H1 (cell line): Measurements from ENCODE around the gene KSR2. TPM values are rescaled to one million over a fixed set of nuclear protein-coding genes. Genes with fewer than 3 reads are reported as not detected.

Experiments
- CTCF ChIA-PET: fragments of 300-600 bp; sonication (Branson Sonifier 250); formaldehyde crosslinking; loops from one replicate; lab custom pipeline; 2021; ENCODE audit not compliant: partially characterized antibody; lab: Charles Lee
- POLR2A ChIA-PET: fragments of 300-600 bp; sonication (Branson Sonifier 250); formaldehyde crosslinking; loops from one replicate; lab custom pipeline; 2021; ENCODE audit warnings: inconsistent platforms; ENCODE audit not compliant: partially characterized antibody; lab: Charles Lee
- DNase-seq, 2 experiments: peaks; one replicate each; pipeline versions ENCODE4 v3.0.0 to v3.0.0-alpha.2; 2010 to 2022; ENCODE audit warnings: low spot score in 2 of 2, low read depth in 1 of 2, mixed read lengths in 1 of 2
- FAIRE-seq: peaks from 2 replicates; lab custom pipeline; 2011; peaks lifted over from hg19 to GRCh38; lab: Jason Lieb, UNC
- H2AFZ ChIP-seq: 2 replicates; pipeline ENCODE4 v1.8.1; 2012; ENCODE audit warnings: low read length, inconsistent platforms
- H2AK5ac ChIP-seq: 2 replicates; pipeline ENCODE4 v1.6.1; 2013; ENCODE audit warnings: low read depth, low read length
- H2BK120ac ChIP-seq: replicated peaks from 2 replicates; pipeline ENCODE3; 2013; ENCODE audit warnings: low read depth, low read length, inconsistent platforms
- H2BK12ac ChIP-seq: 2 replicates; pipeline ENCODE4 v1.6.1; 2013; ENCODE audit warnings: low read depth, low read length
- H2BK15ac ChIP-seq: 2 replicates; pipeline ENCODE4 v1.6.1; 2013; ENCODE audit warnings: low read length
- H2BK20ac ChIP-seq: 2 replicates; pipeline ENCODE4 v1.6.1; 2013; ENCODE audit warnings: low read length
- H2BK5ac ChIP-seq: 2 replicates; pipeline ENCODE4 v1.6.1; 2013; ENCODE audit warnings: low read depth, low read length
- H3K14ac ChIP-seq: 2 replicates; pipeline ENCODE4 v1.6.1; 2013; ENCODE audit warnings: inconsistent platforms; ENCODE audit not compliant: insufficient read length
- H3K18ac ChIP-seq: 2 replicates; pipeline ENCODE4 v1.6.1; 2013; ENCODE audit warnings: low read length; ENCODE audit errors: extremely low read depth
- H3K23ac ChIP-seq: 2 replicates; pipeline ENCODE4 v1.6.1; 2013; ENCODE audit warnings: inconsistent platforms; ENCODE audit not compliant: insufficient read length
- H3K23me2 ChIP-seq: 2 replicates; pipeline ENCODE4 v1.6.1; 2013; ENCODE audit warnings: low read depth, low read length
- H3K27ac ChIP-seq: 2 replicates; pipeline ENCODE4 v1.6.1; 2011; ENCODE audit warnings: low read depth, low read length, inconsistent platforms
- H3K27me3 ChIP-seq, 4 experiments: replicated peaks in 1 of 4; 1 replicate in 1 of 4; 2 replicates in 3 of 4; pipeline versions ENCODE4 v1.6.1 to v1.8.1; 2011 to 2013; ENCODE audit warnings: low read length in 3 of 4, mild to moderate bottlenecking in 3 of 4, inconsistent platforms in 2 of 4, mixed read lengths in 2 of 4, moderate library complexity in 1 of 4; ENCODE audit not compliant: control insufficient read depth in 3 of 4, insufficient read depth in 3 of 4; ENCODE audit errors: extremely low read depth in 1 of 4
- H3K36me3 ChIP-seq, 4 experiments: 2 replicates each; pipeline versions ENCODE4 v1.6.1 to v1.8.1; 2011 to 2013; ENCODE audit warnings: mild to moderate bottlenecking in 4 of 4, low read length in 3 of 4, moderate library complexity in 2 of 4, control low read depth in 1 of 4, inconsistent platforms in 1 of 4; ENCODE audit not compliant: insufficient read depth in 4 of 4, control insufficient read depth in 2 of 4
- H3K4ac ChIP-seq: replicated peaks from 2 replicates; pipeline ENCODE3; 2013; ENCODE audit warnings: low read length, low read depth, mixed read lengths, inconsistent platforms; ENCODE audit not compliant: insufficient read length
- H3K4me1 ChIP-seq, 4 experiments: replicated peaks in 1 of 4; 1 replicate in 1 of 4; 2 replicates in 3 of 4; pipeline versions ENCODE4 v1.6.1 to v1.8.1; 2011 to 2013; ENCODE audit warnings: low read length in 3 of 4, inconsistent platforms in 2 of 4, mixed read lengths in 1 of 4; ENCODE audit not compliant: insufficient read depth in 4 of 4, control insufficient read depth in 3 of 4
- H3K4me2 ChIP-seq, 2 experiments: 2 replicates each; pipeline versions ENCODE4 v1.6.1 to v1.8.1; 2011 to 2013; ENCODE audit warnings: low read depth in 2 of 2, low read length in 2 of 2, control low read depth in 1 of 2, inconsistent platforms in 1 of 2, mild to moderate bottlenecking in 1 of 2; ENCODE audit not compliant: insufficient read depth in 1 of 2
- H3K4me3 ChIP-seq, 4 experiments: fragments of 200-600, 300-600 bp in 1 of 4; sonication (generic), shearing (Covaris generic), sonication (Bioruptor Twin) in 1 of 4; 2 replicates each; pipeline versions ENCODE4 v1.5.1 to v1.8.1; 2011 to 2016; ENCODE audit warnings: low read length in 4 of 4, low read depth in 3 of 4, control low read depth in 2 of 4, inconsistent platforms in 2 of 4, mild to moderate bottlenecking in 2 of 4, mixed read lengths in 1 of 4, moderate library complexity in 1 of 4; ENCODE audit not compliant: insufficient read depth in 2 of 4; ENCODE audit errors: extremely low read depth in 1 of 4
- H3K56ac ChIP-seq: replicated peaks from 2 replicates; pipeline ENCODE3; 2013; ENCODE audit warnings: low read depth, mild to moderate bottlenecking, mixed read lengths, low read length, inconsistent platforms; ENCODE audit not compliant: insufficient read length
- H3K79me1 ChIP-seq: 2 replicates; pipeline ENCODE4 v1.6.1; 2013; ENCODE audit warnings: low read depth, low read length, control low read depth
- H3K79me2 ChIP-seq, 2 experiments: 2 replicates each; pipeline versions ENCODE4 v1.6.1 to v1.8.1; 2012 to 2013; ENCODE audit warnings: low read length in 2 of 2, mild to moderate bottlenecking in 2 of 2, inconsistent platforms in 1 of 2; ENCODE audit not compliant: insufficient read depth in 2 of 2, control insufficient read depth in 1 of 2
- H3K9ac ChIP-seq, 4 experiments: replicated peaks in 1 of 4; 1 replicate in 1 of 4; 2 replicates in 3 of 4; pipeline versions ENCODE4 v1.6.1 to v1.8.1; 2011 to 2013; ENCODE audit warnings: low read depth in 3 of 4, low read length in 3 of 4, control low read depth in 2 of 4, mild to moderate bottlenecking in 2 of 4, moderate library complexity in 2 of 4, inconsistent platforms in 1 of 4; ENCODE audit errors: extremely low read depth in 1 of 4
- H3K9me3 ChIP-seq, 2 experiments: 2 replicates each; pipeline versions ENCODE4 v1.6.1 to v1.8.1; 2012 to 2013; ENCODE audit warnings: mild to moderate bottlenecking in 2 of 2, moderate library complexity in 2 of 2, control low read depth in 1 of 2, inconsistent platforms in 1 of 2, low read depth in 1 of 2, low read length in 1 of 2, mixed read lengths in 1 of 2; ENCODE audit not compliant: insufficient read depth in 2 of 2
- H4K20me1 ChIP-seq, 2 experiments: replicated peaks in 1 of 2; 2 replicates each; pipeline versions ENCODE3 to v1.8.1; 2011 to 2013; ENCODE audit warnings: inconsistent platforms in 2 of 2, low read length in 2 of 2, mild to moderate bottlenecking in 1 of 2; ENCODE audit not compliant: insufficient read depth in 2 of 2, control insufficient read depth in 1 of 2
- H4K5ac ChIP-seq: 2 replicates; pipeline ENCODE4 v1.6.1; 2013; ENCODE audit warnings: low read length, low read depth, mixed read lengths, inconsistent platforms; ENCODE audit not compliant: insufficient read length
- H4K8ac ChIP-seq: 2 replicates; pipeline ENCODE4 v1.8.0; 2013; ENCODE audit warnings: mild to moderate bottlenecking, moderate library complexity, low read length, inconsistent platforms; ENCODE audit not compliant: insufficient read depth; ENCODE audit errors: extremely low read depth
- H4K91ac ChIP-seq: replicated peaks from 2 replicates; pipeline ENCODE3; 2013; ENCODE audit warnings: low read length, mixed read lengths, inconsistent platforms; ENCODE audit not compliant: insufficient read length
- BRCA1 ChIP-seq: IDR thresholded peaks from 2 replicates; pipeline ENCODE4 v1.6.1; 2012; ENCODE audit warnings: low read depth, low read length, improper control_type of control experiment
- POLR2A ChIP-seq, 2 experiments: IDR thresholded peaks; 1 replicate in 1 of 2; 2 replicates in 1 of 2; pipeline ENCODE4 v1.6.1; 2011; ENCODE audit warnings: low read depth in 2 of 2, low read length in 2 of 2, mild to moderate bottlenecking in 2 of 2; ENCODE audit errors: control extremely low read depth in 1 of 2
- POLR2AphosphoS5 ChIP-seq: IDR thresholded peaks from 2 replicates; pipeline ENCODE4 v1.6.1; 2011; ENCODE audit warnings: low read depth, low read length
- RFX5 ChIP-seq: IDR thresholded peaks from 2 replicates; pipeline ENCODE4 v1.6.1; 2011; ENCODE audit warnings: low read depth, low read length, improper control_type of control experiment, borderline replicate concordance
- RNF2 ChIP-seq: fragments of 200-900, 300-1000 bp; sonication (generic); IDR thresholded peaks from 2 replicates; pipeline ENCODE4 v1.7.1; 2016; ENCODE audit warnings: borderline replicate concordance, low read depth, mild to moderate bottlenecking, antibody characterized with exemption, low read length; ENCODE audit not compliant: poor library complexity, severe bottlenecking; ENCODE audit errors: missing control alignments
- WGBS, 2 experiments: shearing (Covaris generic) in 1 of 2; methylation state at CpG; one replicate each; pipeline versions ENCODE4 v1.1.6 to v1.1.7; 2013 to 2015; ENCODE audit warnings: low lambda C conversion rate in 2 of 2, mixed read lengths in 2 of 2, inconsistent platforms in 1 of 2, low coverage in 1 of 2, missing lambda C conversion rate in 1 of 2; ENCODE audit not compliant: insufficient replicate concordance in 2 of 2, insufficient coverage in 1 of 2, insufficient read length in 1 of 2; ENCODE audit errors: extremely low coverage in 1 of 2, missing lambda C conversion rate in 1 of 2; 5-methylcytosine and 5-hydroxymethylcytosine counted together
- polyA plus RNA-seq, 7 experiments: library from polyadenylated mRNA; depleted of rRNA in 3 of 7; stranded (reverse) in 5 of 7; unstranded in 2 of 7; fragments of >200 nt in 5 of 7; fragments of 200-250 nt in 2 of 7; gene quantifications; 1 replicate in 5 of 7; 2 replicates in 1 of 7; 4 replicates in 1 of 7; pipeline versions ENCODE4 v1.2.1 to v1.2.3, GENCODE V29; 2011 to 2013; ENCODE audit warnings: missing spikeins in 2 of 7, mixed read lengths in 2 of 7
- total RNA-seq: library from RNA; stranded (reverse); fragmentation: NEBNext Ultra II Directional; extraction: Animal tissue kit (Norgen Biotek cat#: 25700); gene quantifications from 2 replicates; pipeline ENCODE4 v1.2.1, GENCODE V29; 2021
- TF ChIP-seq, protein P1 (sequence below): IDR thresholded peaks from 2 replicates; pipeline ENCODE4 v1.6.1; 2012; ENCODE audit warnings: inconsistent platforms
- TF ChIP-seq, protein P2 (sequence below): IDR thresholded peaks from 2 replicates; pipeline ENCODE4 v1.6.1; 2012; ENCODE audit warnings: low read length, inconsistent platforms

KSR2 gene
- total and polyA plus RNA-seq, 2 of the 8 experiments (the other 6 are each of a cell fraction or from before 2014, with no cell fraction given): 0.74 to 2.2 TPM

DNA sequence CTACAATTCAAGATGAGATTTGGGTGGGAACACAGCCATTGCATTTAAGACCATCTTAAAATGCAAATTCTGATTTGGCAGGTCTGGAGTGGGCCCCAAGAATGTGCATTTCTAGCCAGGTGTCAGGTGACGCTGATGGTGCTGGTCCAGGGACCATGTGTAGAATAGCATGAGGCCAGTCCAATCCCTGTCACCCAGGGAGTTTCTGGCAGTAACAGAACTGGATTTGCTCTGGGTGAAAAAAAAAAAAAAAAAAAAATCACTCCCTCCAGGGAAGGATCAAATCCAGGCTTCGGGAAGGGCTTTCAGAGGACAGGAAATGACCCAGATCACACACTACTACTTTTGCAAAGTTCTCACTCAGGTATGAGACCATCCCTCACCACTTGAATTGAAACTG lies 394.1 kb downstream of the KSR2 start:
- Histone ChIP-seq H2AFZ (no peak overlapping the region), H3K14ac (no peak overlapping the region), H2BK120ac (no peak overlapping the region), H3K4me1 (no peaks in the 10 kb centered on the region), H2BK15ac (no peak overlapping the region), H3K27me3 (no peaks in the 10 kb centered on the region), H3K36me3 (no peaks in the 10 kb centered on the region), H4K91ac (no peak overlapping the region), H2BK5ac (no peak overlapping the region), H3K23me2 (no peaks in the 10 kb centered on the region), H4K5ac (no peak overlapping the region), H3K4ac (no peak overlapping the region), H3K23ac (no peak overlapping the region), H3K79me2 (no peaks in the 10 kb centered on the region), H2BK20ac (no peak overlapping the region), H3K9me3 (no peaks in the 10 kb centered on the region), H2AK5ac (no peak overlapping the region), H3K4me3 (no peak overlapping the region), H4K8ac (no peak overlapping the region), H2BK12ac (no peak overlapping the region), H3K4me2 (no peak overlapping the region), H3K9ac (no peak overlapping the region), H3K79me1 (no peaks in the 10 kb centered on the region), H4K20me1 (no peaks in the 10 kb centered on the region), H3K18ac (no peak overlapping the region), H3K56ac (no peak overlapping the region), H3K27ac (no peak overlapping the region)
- POLR2A ChIA-PET: no interaction called here
- CTCF ChIA-PET: interaction anchor here (2.1 to 2.4 kb wide), 2 partner anchors 15 to 208 kb away, joined by 6 to 8 read pairs; no protein-coding TSS in a partner anchor
- 98% methylated on average over 2 of the region's 2 CpGs; no CpG with 5 or more reads in 1 of the 2 experiments for WGBS, 2 experiments
- DNase-seq: no peak
- no peak for FAIRE-seq
- TF ChIP-seq, protein P1, sequence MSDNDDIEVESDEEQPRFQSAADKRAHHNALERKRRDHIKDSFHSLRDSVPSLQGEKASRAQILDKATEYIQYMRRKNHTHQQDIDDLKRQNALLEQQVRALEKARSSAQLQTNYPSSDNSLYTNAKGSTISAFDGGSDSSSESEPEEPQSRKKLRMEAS: no peak
- TF ChIP-seq POLR2AphosphoS5 (no peak), POLR2A (IDR thresholded peaks at IDR 0.05; ENCODE audit: control extremely low read depth in 1 of 2, low read depth in 2 of 2, low read length in 2 of 2) (no peak), BRCA1 (no peak), RFX5 (no peak), RNF2 (no peak)
- TF ChIP-seq, protein P2, sequence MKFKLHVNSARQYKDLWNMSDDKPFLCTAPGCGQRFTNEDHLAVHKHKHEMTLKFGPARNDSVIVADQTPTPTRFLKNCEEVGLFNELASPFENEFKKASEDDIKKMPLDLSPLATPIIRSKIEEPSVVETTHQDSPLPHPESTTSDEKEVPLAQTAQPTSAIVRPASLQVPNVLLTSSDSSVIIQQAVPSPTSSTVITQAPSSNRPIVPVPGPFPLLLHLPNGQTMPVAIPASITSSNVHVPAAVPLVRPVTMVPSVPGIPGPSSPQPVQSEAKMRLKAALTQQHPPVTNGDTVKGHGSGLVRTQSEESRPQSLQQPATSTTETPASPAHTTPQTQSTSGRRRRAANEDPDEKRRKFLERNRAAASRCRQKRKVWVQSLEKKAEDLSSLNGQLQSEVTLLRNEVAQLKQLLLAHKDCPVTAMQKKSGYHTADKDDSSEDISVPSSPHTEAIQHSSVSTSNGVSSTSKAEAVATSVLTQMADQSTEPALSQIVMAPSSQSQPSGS: no peak
